A549 (cell line): ENCODE measurements around the gene LRRIQ3.

Experiments used
- TF ChIP-seq, protein P1 (sequence below): fragments of >200 bp; sonication (Bioruptor Twin); formaldehyde crosslinking; IDR thresholded peaks from 3 replicates; pipeline ENCODE4 v1.5.1; 2016
- TF ChIP-seq, protein P2 (sequence below): fragments of 200-600 bp; sonication (generic); IDR thresholded peaks from 2 replicates; pipeline ENCODE4 v1.6.1; 2016; ENCODE audit warnings: antibody characterized with exemption, mild to moderate bottlenecking, moderate library complexity

DNA sequence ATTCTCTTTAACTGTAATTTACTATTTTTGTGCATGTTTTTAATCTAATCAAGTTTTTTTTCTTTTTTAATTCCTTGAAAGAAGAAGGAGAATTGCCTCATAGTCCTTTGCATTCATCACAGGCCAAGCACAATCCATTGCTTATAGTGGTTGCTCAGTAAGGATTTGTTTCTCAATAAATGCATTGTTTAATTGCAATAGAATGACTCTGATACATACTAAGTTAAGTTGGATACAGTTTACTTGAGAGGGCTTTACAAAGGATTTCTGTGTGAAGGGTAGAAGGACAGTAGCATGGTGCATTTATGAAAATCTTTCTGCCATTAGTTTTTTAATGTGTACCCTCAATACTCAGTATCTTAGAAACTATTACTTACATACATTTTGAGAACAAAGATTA, 186.2 kb downstream of the LRRIQ3 start:
- TF ChIP-seq, protein P1, sequence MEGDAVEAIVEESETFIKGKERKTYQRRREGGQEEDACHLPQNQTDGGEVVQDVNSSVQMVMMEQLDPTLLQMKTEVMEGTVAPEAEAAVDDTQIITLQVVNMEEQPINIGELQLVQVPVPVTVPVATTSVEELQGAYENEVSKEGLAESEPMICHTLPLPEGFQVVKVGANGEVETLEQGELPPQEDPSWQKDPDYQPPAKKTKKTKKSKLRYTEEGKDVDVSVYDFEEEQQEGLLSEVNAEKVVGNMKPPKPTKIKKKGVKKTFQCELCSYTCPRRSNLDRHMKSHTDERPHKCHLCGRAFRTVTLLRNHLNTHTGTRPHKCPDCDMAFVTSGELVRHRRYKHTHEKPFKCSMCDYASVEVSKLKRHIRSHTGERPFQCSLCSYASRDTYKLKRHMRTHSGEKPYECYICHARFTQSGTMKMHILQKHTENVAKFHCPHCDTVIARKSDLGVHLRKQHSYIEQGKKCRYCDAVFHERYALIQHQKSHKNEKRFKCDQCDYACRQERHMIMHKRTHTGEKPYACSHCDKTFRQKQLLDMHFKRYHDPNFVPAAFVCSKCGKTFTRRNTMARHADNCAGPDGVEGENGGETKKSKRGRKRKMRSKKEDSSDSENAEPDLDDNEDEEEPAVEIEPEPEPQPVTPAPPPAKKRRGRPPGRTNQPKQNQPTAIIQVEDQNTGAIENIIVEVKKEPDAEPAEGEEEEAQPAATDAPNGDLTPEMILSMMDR, result no peak
- TF ChIP-seq, protein P2, sequence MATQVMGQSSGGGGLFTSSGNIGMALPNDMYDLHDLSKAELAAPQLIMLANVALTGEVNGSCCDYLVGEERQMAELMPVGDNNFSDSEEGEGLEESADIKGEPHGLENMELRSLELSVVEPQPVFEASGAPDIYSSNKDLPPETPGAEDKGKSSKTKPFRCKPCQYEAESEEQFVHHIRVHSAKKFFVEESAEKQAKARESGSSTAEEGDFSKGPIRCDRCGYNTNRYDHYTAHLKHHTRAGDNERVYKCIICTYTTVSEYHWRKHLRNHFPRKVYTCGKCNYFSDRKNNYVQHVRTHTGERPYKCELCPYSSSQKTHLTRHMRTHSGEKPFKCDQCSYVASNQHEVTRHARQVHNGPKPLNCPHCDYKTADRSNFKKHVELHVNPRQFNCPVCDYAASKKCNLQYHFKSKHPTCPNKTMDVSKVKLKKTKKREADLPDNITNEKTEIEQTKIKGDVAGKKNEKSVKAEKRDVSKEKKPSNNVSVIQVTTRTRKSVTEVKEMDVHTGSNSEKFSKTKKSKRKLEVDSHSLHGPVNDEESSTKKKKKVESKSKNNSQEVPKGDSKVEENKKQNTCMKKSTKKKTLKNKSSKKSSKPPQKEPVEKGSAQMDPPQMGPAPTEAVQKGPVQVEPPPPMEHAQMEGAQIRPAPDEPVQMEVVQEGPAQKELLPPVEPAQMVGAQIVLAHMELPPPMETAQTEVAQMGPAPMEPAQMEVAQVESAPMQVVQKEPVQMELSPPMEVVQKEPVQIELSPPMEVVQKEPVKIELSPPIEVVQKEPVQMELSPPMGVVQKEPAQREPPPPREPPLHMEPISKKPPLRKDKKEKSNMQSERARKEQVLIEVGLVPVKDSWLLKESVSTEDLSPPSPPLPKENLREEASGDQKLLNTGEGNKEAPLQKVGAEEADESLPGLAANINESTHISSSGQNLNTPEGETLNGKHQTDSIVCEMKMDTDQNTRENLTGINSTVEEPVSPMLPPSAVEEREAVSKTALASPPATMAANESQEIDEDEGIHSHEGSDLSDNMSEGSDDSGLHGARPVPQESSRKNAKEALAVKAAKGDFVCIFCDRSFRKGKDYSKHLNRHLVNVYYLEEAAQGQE, result no peak
